ENCODE results near the gene CDH4.

DNA sequence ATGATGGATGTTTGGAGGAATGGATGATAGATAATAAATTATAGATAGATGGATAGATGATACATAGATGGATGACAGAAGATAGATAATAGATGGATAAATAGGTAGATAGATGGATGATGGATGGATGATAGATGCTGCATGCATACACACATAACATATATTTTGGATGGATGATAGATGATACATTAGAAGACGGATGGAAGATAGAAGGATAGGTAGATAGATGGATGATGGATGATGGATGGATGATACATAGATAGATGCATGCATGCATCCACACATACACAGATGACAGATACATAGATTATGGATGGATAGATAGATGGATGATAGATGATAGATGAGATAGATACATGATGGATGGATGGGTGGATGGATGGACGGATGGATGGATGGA lies 425.9 kb downstream of the CDH4 start:
- TF ChIP-seq, protein P1, sequence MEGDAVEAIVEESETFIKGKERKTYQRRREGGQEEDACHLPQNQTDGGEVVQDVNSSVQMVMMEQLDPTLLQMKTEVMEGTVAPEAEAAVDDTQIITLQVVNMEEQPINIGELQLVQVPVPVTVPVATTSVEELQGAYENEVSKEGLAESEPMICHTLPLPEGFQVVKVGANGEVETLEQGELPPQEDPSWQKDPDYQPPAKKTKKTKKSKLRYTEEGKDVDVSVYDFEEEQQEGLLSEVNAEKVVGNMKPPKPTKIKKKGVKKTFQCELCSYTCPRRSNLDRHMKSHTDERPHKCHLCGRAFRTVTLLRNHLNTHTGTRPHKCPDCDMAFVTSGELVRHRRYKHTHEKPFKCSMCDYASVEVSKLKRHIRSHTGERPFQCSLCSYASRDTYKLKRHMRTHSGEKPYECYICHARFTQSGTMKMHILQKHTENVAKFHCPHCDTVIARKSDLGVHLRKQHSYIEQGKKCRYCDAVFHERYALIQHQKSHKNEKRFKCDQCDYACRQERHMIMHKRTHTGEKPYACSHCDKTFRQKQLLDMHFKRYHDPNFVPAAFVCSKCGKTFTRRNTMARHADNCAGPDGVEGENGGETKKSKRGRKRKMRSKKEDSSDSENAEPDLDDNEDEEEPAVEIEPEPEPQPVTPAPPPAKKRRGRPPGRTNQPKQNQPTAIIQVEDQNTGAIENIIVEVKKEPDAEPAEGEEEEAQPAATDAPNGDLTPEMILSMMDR (IDR thresholded peaks at IDR 0.05; ENCODE audit: extremely low read depth in 1 of 2, insufficient read depth in 1 of 2, low read depth in 1 of 2, low read length in 2 of 2) = no peak
- TF ChIP-seq EZH2 (IDR thresholded peaks at IDR 0.05; ENCODE audit: borderline replicate concordance, low read depth, low read length, severe bottlenecking) (no peak), POLR2AphosphoS5 (IDR thresholded peaks at IDR 0.05; ENCODE audit: insufficient read depth, low read depth, low read length) (no peak), POLR2A (IDR thresholded peaks at IDR 0.05; ENCODE audit: low read depth, low read length) (no peak)
- TF ChIP-seq, protein P2, sequence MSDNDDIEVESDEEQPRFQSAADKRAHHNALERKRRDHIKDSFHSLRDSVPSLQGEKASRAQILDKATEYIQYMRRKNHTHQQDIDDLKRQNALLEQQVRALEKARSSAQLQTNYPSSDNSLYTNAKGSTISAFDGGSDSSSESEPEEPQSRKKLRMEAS (IDR thresholded peaks at IDR 0.05; ENCODE audit: insufficient read depth, insufficient read length) = no peak

Measured in endothelial cell of umbilical vein (primary cell).